HepG2 (cell line): ENCODE data around the gene SRSF12. TPM values are rescaled to one million over a fixed set of nuclear protein-coding genes. Genes with fewer than 3 reads are reported as not detected.

Source experiments
- ATAC-seq: fragments of 200-7000 bp; cut with Tn5 transposase; 3 replicates; pipeline ENCODE4 v1.9.1; 2020; ENCODE audit warnings: mild to moderate bottlenecking, moderate library complexity
- BruUV-seq: library from RNA; stranded (reverse); fragments of 400-500 nt; replicated peaks from 2 replicates; lab custom pipeline; 2021; lab: Mats Ljungman, UMichigan
- CTCF ChIA-PET: fragments of 300-600 bp; formaldehyde crosslinking; extraction: SDS; loops from one replicate; lab custom pipeline; 2021; ENCODE audit warnings: low total read pairs, inconsistent platforms, low intra/inter-chr PET ratio; lab: Yijun Ruan, JAX
- POLR2A ChIA-PET: fragments of 350-600 bp; sonication (Branson Sonifier 250); formaldehyde crosslinking; loops from one replicate; lab custom pipeline; 2020; ENCODE audit warnings: antibody characterized with exemption, inconsistent platforms; lab: Yijun Ruan, JAX
- DNase-seq: peaks from one replicate; pipeline ENCODE4 v3.0.0-alpha.2; 2015; ENCODE audit warnings: low spot score
- FAIRE-seq: peaks from 3 replicates; lab custom pipeline; 2011; peaks lifted over from hg19 to GRCh38; lab: Jason Lieb, UNC
- H2AFZ ChIP-seq: one replicate; pipeline ENCODE4 v1.6.1; 2011; ENCODE audit warnings: low read length, inconsistent platforms
- H3K27ac ChIP-seq: fragments of 300-600 bp; 3 replicates; pipeline ENCODE4 v1.8.0; 2011; ENCODE audit warnings: mixed run types, mild to moderate bottlenecking, mixed read lengths, low read length, inconsistent platforms; ENCODE audit not compliant: insufficient read depth; ENCODE audit errors: extremely low read length
- H3K27me3 ChIP-seq, 2 experiments: fragments of 200-600 bp in 1 of 2; 2 replicates in 1 of 2; 3 replicates in 1 of 2; pipeline versions ENCODE4 v1.6.0 to v1.8.0; 2011; ENCODE audit warnings: low read length in 2 of 2, mild to moderate bottlenecking in 2 of 2, moderate library complexity in 2 of 2, inconsistent platforms in 1 of 2; ENCODE audit not compliant: insufficient read depth in 2 of 2, control insufficient read depth in 1 of 2
- H3K36me3 ChIP-seq, 2 experiments: fragments of 200-600 bp in 1 of 2; replicated peaks in 1 of 2; 2 replicates in 1 of 2; 3 replicates in 1 of 2; pipeline versions ENCODE4 v1.5.1 to v1.8.0; 2011; ENCODE audit warnings: low read length in 2 of 2, inconsistent platforms in 1 of 2; ENCODE audit not compliant: insufficient read depth in 2 of 2, control insufficient read depth in 1 of 2
- H3K4me1 ChIP-seq: 2 replicates; pipeline ENCODE4 v1.5.1; 2012; ENCODE audit warnings: low read length, inconsistent platforms; ENCODE audit not compliant: insufficient read depth
- H3K4me2 ChIP-seq: 2 replicates; pipeline ENCODE4 v1.6.0; 2011; ENCODE audit warnings: low read depth, low read length, inconsistent platforms
- H3K4me3 ChIP-seq, 3 experiments: fragments of 200-600 bp in 1 of 3; sonication (generic), shearing (Covaris generic) in 1 of 3; replicated peaks in 1 of 3; 2 replicates each; pipeline ENCODE4 v1.5.1; 2011 to 2016; ENCODE audit warnings: low read length in 3 of 3, inconsistent platforms in 2 of 3, low read depth in 2 of 3, mild to moderate bottlenecking in 2 of 3, control low read depth in 1 of 3, mixed read lengths in 1 of 3; ENCODE audit not compliant: insufficient read depth in 1 of 3
- H3K79me2 ChIP-seq: one replicate; pipeline ENCODE4 v1.6.1; 2011; ENCODE audit warnings: low read length, inconsistent platforms; ENCODE audit not compliant: insufficient read depth
- H3K9ac ChIP-seq: 2 replicates; pipeline ENCODE4 v1.6.0; 2011; ENCODE audit warnings: mild to moderate bottlenecking, low read depth, low read length, inconsistent platforms; ENCODE audit not compliant: insufficient read depth
- H3K9me3 ChIP-seq: 2 replicates; pipeline ENCODE4 v1.5.1; 2012; ENCODE audit warnings: mild to moderate bottlenecking, low read length
- H4K20me1 ChIP-seq: 2 replicates; pipeline ENCODE4 v1.6.0; 2011; ENCODE audit warnings: inconsistent platforms, mild to moderate bottlenecking, low read length, moderate library complexity; ENCODE audit not compliant: insufficient read depth
- CREM ChIP-seq, 2 experiments: sonication (generic) in 1 of 2; formaldehyde crosslinking in 1 of 2; IDR thresholded peaks; 2 replicates each; pipeline versions ENCODE4 v1.4.0 to v1.6.1; 2016 to 2020; ENCODE audit warnings: antibody characterized with exemption in 1 of 2, mild to moderate bottlenecking in 1 of 2, missing genetic modification reagents in 1 of 2
- FOXA1 ChIP-seq, 2 experiments: fragments of 450-650 bp in 1 of 2; sonication (generic) in 1 of 2; formaldehyde crosslinking in 1 of 2; IDR thresholded peaks; 2 replicates each; pipeline versions ENCODE4 v1.4.0 to v1.6.1; 2016 to 2020; ENCODE audit warnings: missing genetic modification reagents in 1 of 2
- FOXA3 ChIP-seq: IDR thresholded peaks from 2 replicates; pipeline ENCODE4 v1.6.1; 2016; ENCODE audit warnings: missing genetic modification reagents, missing compliant biosample characterization
- GATAD1 ChIP-seq: IDR thresholded peaks from 2 replicates; pipeline ENCODE4 v1.6.1; 2016; ENCODE audit warnings: missing genetic modification reagents, missing compliant biosample characterization
- KAT7 ChIP-seq: IDR thresholded peaks from 2 replicates; pipeline ENCODE4 v1.6.1; 2018; ENCODE audit warnings: borderline replicate concordance, missing compliant biosample characterization
- MAFK ChIP-seq, 2 experiments: IDR thresholded peaks in 1 of 2; conservative IDR thresholded peaks in 1 of 2; 2 replicates each; pipeline ENCODE4 v1.6.1; 2011; ENCODE audit warnings: improper control_type of control experiment in 2 of 2, low read length in 2 of 2
- NFE2L2 ChIP-seq: fragments of 150-350 bp; IDR thresholded peaks from 2 replicates; pipeline ENCODE4 v1.6.1; 2014; ENCODE audit warnings: low read length
- WGBS: methylation state at CpG from one replicate; pipeline ENCODE4 v1.1.6; 2017; ENCODE audit warnings: low lambda C conversion rate; 5-methylcytosine and 5-hydroxymethylcytosine counted together
- in situ Hi-C: cut with HindIII; loops from 2 replicates; pipeline ENCODE4 v1.10.0; 2017; ENCODE audit warnings: low pct_unique_long_range_greater_than_20kb; ENCODE audit not compliant: extremely low pct_ligation_motif_present
- intact Hi-C: fragments of 100-400 bp; cut with micrococcal nuclease; formaldehyde crosslinking; loops from one replicate; pipeline ENCODE4 v1.10.0; 2022; ENCODE audit not compliant: unreplicated experiment
- polyA plus RNA-seq, 8 experiments: library from polyadenylated mRNA; depleted of rRNA in 3 of 8; stranded (reverse) in 7 of 8; unstranded in 1 of 8; fragments of >200 nt; fragmentation: Illumina TruSeq in 4 of 8; extraction: Trizol in 4 of 8; gene quantifications; 2 replicates each; pipeline versions ENCODE4 v1.2.1 to v1.2.3, GENCODE V29; 2011 to 2016; ENCODE audit warnings: low read depth in 4 of 8, missing spikeins in 1 of 8, mixed read lengths in 1 of 8; ENCODE audit not compliant: insufficient read depth in 1 of 8
- total RNA-seq, 5 experiments: library from RNA; depleted of rRNA; stranded (reverse); fragments of >200 nt; fragmentation: Illumina TruSeq; extraction: Trizol; gene quantifications; 2 replicates each; pipeline ENCODE4 v1.2.3, GENCODE V29; 2016; ENCODE audit warnings: low read depth in 1 of 5
- TF ChIP-seq, protein P1 (sequence below): sonication (generic); formaldehyde crosslinking; IDR thresholded peaks from 2 replicates; pipeline ENCODE4 v1.4.0; 2020; ENCODE audit warnings: missing genetic modification reagents
- TF ChIP-seq, protein P2 (sequence below): sonication (generic); formaldehyde crosslinking; IDR thresholded peaks from 2 replicates; pipeline ENCODE4 v1.8.1; 2023; ENCODE audit warnings: mild to moderate bottlenecking, missing genetic modification reagents
- TF ChIP-seq, protein P3 (sequence below): sonication (generic); formaldehyde crosslinking; IDR thresholded peaks from 2 replicates; pipeline ENCODE4 v1.4.0; 2020; ENCODE audit warnings: missing genetic modification reagents

SRSF12 gene
- total and polyA plus RNA-seq, 2 of the 13 experiments (the other 11 are each of a cell fraction or from before 2014, with no cell fraction given), result 1.7 to 1.9 TPM

DNA sequence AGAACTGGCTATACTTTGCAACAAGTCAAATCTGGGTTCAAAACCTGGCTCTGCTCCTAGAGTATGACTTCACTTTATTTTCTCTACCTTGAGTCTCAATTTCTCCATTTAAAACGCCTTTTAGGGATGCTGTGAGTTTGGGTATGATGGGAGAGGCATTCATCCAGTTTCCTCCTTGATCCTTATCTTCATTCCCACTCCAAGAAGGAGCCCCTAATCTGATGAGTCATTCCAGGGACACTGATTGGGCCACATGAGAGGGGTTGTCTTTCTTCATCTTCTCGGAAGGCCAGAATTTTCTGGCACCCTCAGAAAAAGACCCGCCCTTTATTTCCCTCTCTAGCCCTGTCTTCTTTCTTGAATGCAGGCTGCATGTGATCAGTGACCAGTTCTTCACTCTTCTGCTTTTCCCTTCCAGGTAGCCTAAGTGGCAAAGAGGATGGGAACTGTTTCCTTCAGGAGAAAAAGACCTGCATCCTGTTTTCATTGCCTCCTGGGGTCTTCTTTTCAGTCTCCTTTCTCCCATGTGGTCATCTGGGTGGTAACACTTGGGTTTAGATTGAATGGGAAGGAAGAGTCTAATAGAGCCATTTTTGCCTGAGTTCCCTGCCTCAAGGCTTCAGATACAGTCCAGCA, 69.5 kb downstream of the SRSF12 start:
- Histone ChIP-seq H3K27ac (no peak overlapping the region), H3K4me2 (no peak overlapping the region), H3K27me3 (0 out of 5 replicates have a peak, but pooled peaks cover 0 to 3% of the 10 kb centered on the region in 2 experiments), H3K36me3 (no peaks in the 10 kb centered on the region), H3K79me2 (no peaks in the 10 kb centered on the region), H2AFZ (no peak overlapping the region), H3K4me3 (no peak overlapping the region), H3K9ac (no peak overlapping the region), H4K20me1 (no peaks in the 10 kb centered on the region), H3K4me1 (peaks cover 26% of the 10 kb centered on the region), H3K9me3 (no peaks in the 10 kb centered on the region)
- 53% methylated on average over 3 of the region's 3 CpGs for WGBS
- ATAC-seq, result no peak
- in situ Hi-C loops (no loop called here), intact Hi-C loops (no loop called here)
- BruUV-seq, result no TSS peak
- CTCF ChIA-PET, result no interaction called here
- DNase-seq, result no peak
- FAIRE-seq, result no peak
- TF ChIP-seq KAT7 (CRISPR knock-in tag) (no peak), NFE2L2 (peak; percentile 27; the same call in 1 of the 2 replicates)
- POLR2A ChIA-PET, result interaction anchor here (2.6 kb wide), 1 partner anchor 13 kb away, joined by 9 read pairs; no protein-coding TSS in a partner anchor

DNA sequence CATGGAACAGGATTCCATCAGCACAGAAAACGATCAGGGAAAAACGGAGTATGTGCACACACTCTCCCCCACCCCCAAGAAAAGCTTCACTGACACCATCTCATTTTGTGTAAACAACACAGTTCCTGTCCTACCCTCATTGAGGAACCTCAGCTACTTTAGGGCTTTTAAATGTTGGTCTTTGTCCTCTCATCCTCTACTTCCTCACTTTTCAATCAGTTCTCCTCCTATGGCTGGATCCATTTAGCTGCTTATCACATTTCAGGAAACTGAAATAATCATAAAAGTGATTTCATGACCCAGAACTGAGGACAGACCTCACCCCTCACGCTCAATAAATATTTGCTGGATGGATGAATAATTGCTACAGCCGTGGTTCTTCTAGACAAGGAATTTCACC, 70.4 kb downstream of the SRSF12 start:
- no peak overlapping the region for H3K27ac ChIP-seq
- DNase-seq (no peak), FAIRE-seq (no peak), ATAC-seq (no peak)
- CTCF ChIA-PET, result no interaction called here
- peak overlapping the region; percentile 30 for H3K4me2 ChIP-seq
- 15% methylated on average over 4 of the region's 4 CpGs for WGBS
- H3K4me3 ChIP-seq, result no peak overlapping the region
- in situ Hi-C loops, result no loop called here
- peaks cover 26% of the 10 kb centered on the region for H3K4me1 ChIP-seq
- no peaks in the 10 kb centered on the region for H3K36me3 ChIP-seq
- no TSS peak for BruUV-seq
- TF ChIP-seq MAFK (conservative IDR thresholded peaks at IDR 0.05 in 1 of 2, IDR thresholded peaks at IDR 0.05 in 1 of 2; ENCODE audit: low read length in 2 of 2) (no peak), GATAD1 (CRISPR knock-in tag) (no peak), FOXA3 (CRISPR knock-in tag) (peak; percentile 56), FOXA1 (IDR thresholded peaks at IDR 0.05) (no peak), FOXA1 (CRISPR knock-in tag; IDR thresholded peaks at IDR 0.05) (peak; percentile 59), CREM (IDR thresholded peaks at IDR 0.05) (no peak), CREM (CRISPR knock-in tag; IDR thresholded peaks at IDR 0.05) (no peak)
- TF ChIP-seq, protein P1, sequence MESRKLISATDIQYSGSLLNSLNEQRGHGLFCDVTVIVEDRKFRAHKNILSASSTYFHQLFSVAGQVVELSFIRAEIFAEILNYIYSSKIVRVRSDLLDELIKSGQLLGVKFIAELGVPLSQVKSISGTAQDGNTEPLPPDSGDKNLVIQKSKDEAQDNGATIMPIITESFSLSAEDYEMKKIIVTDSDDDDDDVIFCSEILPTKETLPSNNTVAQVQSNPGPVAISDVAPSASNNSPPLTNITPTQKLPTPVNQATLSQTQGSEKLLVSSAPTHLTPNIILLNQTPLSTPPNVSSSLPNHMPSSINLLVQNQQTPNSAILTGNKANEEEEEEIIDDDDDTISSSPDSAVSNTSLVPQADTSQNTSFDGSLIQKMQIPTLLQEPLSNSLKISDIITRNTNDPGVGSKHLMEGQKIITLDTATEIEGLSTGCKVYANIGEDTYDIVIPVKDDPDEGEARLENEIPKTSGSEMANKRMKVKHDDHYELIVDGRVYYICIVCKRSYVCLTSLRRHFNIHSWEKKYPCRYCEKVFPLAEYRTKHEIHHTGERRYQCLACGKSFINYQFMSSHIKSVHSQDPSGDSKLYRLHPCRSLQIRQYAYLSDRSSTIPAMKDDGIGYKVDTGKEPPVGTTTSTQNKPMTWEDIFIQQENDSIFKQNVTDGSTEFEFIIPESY (CRISPR knock-in tag), result no peak
- TF ChIP-seq, protein P2, sequence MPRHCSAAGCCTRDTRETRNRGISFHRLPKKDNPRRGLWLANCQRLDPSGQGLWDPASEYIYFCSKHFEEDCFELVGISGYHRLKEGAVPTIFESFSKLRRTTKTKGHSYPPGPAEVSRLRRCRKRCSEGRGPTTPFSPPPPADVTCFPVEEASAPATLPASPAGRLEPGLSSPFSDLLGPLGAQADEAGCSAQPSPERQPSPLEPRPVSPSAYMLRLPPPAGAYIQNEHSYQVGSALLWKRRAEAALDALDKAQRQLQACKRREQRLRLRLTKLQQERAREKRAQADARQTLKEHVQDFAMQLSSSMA, result no peak
- TF ChIP-seq, protein P3, sequence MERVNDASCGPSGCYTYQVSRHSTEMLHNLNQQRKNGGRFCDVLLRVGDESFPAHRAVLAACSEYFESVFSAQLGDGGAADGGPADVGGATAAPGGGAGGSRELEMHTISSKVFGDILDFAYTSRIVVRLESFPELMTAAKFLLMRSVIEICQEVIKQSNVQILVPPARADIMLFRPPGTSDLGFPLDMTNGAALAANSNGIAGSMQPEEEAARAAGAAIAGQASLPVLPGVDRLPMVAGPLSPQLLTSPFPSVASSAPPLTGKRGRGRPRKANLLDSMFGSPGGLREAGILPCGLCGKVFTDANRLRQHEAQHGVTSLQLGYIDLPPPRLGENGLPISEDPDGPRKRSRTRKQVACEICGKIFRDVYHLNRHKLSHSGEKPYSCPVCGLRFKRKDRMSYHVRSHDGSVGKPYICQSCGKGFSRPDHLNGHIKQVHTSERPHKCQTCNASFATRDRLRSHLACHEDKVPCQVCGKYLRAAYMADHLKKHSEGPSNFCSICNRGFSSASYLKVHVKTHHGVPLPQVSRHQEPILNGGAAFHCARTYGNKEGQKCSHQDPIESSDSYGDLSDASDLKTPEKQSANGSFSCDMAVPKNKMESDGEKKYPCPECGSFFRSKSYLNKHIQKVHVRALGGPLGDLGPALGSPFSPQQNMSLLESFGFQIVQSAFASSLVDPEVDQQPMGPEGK, result peak; percentile 45; the same call in 1 of the 2 replicates
- no peak overlapping the region for H2AFZ ChIP-seq
- POLR2A ChIA-PET, result interaction anchor here (1.6 to 2.6 kb wide), 2 partner anchors 12 to 32 kb away, joined by 4 to 9 read pairs; no protein-coding TSS in a partner anchor
- H3K27me3 ChIP-seq, result 0 out of 5 replicates have a peak, but pooled peaks cover 0 to 3% of the 10 kb centered on the region in 2 experiments
- no peaks in the 10 kb centered on the region for H3K9me3 ChIP-seq
- intact Hi-C loops, result no loop called here
- H3K9ac ChIP-seq, result no peak overlapping the region
- no peaks in the 10 kb centered on the region for H3K79me2 ChIP-seq
- H4K20me1 ChIP-seq, result no peaks in the 10 kb centered on the region
